Medulla oblongata (tissue), 1 donor: ENCODE measurements around the gene COX8A.

Source experiments
- DNase-seq: peaks from one replicate; pipeline ENCODE4 v3.0.0-alpha.2; 2015; ENCODE audit errors: extremely low spot score

Gene COX8A

DNA sequence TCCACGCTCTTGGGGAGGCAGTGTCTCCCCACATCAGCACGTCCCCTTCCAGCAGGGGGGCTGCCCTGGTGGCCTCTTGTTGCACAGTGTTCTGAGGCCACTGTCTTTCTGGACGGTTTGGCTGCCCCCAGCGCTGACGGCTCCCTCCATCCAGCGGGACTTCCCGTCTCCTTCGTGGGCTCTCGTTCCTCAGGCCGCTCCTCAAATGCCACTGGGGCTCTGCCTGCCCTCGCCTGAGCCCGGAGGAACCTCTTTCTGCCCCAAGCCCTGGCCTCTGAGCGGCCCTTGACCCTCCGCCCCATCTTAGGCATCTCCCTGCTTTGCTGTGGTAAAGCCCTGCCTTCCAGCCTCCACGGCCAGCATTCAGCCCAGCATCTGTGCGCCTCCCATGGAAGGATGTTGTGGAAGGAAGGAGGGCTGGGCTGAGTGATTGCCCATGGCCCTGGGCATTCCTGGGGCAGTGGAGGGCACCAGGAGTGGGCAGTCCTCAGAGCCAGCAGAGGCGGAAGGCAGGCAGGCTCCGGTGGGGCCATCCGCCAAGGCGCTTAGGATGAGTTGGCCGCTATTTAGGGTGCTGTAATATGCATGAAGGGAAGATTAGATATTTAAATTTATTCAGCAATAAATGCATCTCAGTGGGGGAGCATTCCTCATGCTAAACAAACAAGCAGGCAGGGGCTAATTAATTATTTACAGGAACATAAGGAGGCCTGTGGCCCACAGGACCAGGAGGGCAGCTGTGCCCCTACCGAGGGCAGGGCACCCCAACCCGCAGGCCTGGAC lies 29.6 kb downstream of the COX8A start:
- DNase-seq: no peak

DNA sequence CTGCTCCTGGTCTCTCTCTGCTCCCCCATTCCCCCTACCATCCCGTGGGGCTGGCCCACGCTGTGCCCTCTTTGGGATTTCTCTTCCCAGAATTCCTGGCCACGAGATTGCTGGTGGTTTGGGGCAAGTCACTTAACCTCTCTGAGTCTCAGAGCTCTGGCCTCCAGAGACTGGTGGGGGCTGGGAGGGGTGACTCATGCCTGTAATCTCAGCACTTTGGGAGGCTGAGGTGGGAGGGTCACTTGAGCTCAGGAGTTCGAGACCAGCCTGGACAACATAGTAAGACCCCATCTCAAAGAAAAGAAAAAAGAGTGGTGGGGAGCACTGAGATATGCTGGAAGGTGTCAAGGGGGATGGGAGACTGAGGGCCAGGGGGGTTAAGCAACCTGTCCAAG lies 30.2 kb downstream of the COX8A start:
- no peak for DNase-seq

DNA sequence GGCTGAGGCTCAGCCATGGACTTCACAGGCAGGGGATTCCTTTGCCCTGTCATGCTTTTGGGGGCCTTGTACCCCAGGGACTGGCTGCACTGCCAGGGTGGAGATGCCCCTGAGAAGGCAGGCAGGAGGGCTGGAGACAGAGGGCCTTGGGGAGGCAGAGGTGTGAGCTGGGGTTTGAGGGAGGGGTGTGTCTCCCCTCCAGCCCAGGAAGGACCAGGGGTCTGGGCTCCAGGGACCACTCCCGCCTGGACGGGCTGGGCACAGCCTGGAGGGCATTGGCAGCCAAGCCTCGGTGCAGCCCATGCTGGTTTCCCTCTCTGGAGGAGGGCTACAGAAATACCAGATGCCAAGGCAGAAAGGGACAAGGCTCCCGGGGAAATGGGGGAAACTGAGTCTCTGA lies 31.3 kb downstream of the COX8A start:
- no peak for DNase-seq

GRCh38 chr11:64006398-64006797 lies 32.0 kb downstream of the COX8A start:
- no peak for DNase-seq

DNA sequence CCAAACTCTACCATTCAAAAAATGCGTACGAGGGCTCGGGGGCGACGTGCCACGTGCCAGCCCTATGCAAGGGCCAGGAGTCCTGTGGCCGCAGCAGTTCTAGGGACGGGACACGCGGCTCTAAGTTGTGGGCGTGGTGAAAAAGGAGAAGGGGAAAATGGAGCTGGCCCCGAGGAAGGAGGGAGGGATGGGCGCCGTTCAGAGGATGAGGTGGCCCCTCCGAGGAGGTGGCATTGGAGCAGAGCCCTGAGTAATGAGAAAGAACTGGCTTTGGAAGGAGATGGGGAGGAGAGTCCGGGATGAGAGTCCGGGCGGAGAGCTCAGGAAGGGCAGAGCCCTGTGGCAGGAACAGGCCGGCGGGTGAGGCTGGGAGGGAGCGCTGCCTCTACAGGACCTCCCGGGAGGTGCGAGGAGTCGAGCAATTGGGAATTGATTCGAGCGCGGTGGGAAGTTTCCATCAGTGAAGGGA lies 32.8 kb downstream of the COX8A start:
- DNase-seq: peak; percentile 30

DNA sequence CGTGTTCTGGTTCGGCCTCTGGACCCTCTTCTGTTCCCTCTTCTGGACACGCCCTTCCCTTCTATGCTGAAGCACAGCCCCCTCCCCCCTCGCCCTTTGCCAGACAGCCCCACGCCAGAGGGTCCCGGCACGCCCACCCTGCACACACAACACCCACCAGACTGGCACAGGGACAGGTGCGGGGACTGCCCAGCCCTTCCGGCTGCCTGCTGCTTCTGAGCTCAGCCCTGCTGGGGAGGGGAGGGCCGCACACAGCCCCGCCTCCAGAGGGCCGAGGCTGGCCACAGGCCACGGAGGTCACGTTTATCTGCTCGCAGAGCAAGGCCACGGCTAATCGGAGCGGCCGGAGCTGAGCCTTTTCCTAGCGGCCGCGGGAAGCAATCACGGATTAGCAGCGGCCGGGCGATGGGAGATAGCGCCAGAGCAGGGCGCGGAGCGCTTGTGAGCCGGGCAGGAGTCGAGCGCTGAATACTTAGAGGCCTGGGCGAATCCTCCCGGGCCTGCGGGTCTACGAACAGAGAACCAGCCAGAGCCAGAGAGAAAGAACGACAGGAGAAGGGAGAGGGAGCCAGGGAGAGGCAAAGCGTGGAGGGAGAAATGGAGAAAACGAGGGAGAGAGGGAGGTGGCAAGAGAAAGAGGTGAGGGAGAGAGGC lies 33.3 kb downstream of the COX8A start:
- DNase-seq: peak; percentile 49

GRCh38 chr11:64008283-64008913 lies 34.0 kb downstream of the COX8A start:
- no peak for DNase-seq

DNA sequence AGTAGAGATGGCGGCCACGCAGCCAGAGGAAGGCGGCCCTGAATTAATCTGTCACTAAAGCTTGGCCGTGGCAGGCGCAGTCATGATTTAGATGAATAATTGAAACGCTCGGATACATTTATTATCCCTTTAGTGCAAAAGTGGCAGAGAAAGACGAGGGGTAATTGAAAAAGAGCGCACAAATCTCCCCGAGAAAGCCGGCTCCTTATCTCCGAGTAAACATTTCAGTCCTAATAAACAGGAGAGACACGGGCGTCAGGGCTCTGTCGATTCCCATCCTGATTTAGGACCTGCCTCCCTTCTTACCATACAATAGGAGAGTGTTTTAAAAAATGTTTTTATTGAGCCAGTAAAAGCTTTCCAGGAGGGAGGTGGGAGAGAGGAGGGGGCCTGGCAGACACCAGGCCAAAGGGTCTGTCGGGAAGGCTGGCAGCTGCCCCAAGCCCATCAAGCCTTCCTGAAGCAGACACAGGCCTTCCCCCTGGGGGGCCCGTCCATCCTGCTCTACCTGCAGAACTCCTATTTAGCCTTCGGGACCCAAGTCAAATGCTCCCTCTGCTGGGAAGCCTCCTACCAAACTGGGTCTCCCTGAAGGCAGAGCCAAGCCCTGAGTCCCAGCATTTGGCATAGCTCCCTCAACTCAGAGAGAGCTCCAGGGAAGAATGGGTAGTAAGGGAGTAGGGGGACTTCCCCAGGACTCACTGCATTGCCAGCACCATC lies 34.7 kb downstream of the COX8A start:
- no peak for DNase-seq

DNA sequence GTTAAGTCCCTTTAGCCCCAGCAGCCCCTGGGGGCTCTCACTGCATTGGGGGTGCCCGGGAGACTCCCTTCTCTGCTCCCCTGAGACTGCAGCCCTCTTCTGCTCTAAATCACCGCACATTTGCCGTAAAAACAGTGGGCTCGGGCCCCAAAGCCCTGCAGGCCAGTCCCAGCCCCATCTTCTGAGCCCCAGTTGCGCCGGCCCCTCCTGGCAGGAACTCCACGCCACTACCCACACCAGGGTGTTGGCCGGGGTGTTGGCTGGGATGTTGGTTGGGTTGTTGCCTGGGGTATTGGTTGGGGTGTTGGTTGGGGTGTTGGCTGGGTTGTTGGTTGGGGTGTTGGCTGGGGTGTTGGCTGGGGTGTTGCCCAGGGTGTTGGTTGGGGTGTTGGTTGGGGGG lies 35.3 kb downstream of the COX8A start:
- no peak for DNase-seq

GRCh38 chr11:64010783-64011182 lies 36.4 kb downstream of the COX8A start:
- DNase-seq: no peak

- DNase-seq: no peak
These were observed 37.0 kb downstream of the COX8A start for GRCh38 chr11:64011371-64011770.

DNA sequence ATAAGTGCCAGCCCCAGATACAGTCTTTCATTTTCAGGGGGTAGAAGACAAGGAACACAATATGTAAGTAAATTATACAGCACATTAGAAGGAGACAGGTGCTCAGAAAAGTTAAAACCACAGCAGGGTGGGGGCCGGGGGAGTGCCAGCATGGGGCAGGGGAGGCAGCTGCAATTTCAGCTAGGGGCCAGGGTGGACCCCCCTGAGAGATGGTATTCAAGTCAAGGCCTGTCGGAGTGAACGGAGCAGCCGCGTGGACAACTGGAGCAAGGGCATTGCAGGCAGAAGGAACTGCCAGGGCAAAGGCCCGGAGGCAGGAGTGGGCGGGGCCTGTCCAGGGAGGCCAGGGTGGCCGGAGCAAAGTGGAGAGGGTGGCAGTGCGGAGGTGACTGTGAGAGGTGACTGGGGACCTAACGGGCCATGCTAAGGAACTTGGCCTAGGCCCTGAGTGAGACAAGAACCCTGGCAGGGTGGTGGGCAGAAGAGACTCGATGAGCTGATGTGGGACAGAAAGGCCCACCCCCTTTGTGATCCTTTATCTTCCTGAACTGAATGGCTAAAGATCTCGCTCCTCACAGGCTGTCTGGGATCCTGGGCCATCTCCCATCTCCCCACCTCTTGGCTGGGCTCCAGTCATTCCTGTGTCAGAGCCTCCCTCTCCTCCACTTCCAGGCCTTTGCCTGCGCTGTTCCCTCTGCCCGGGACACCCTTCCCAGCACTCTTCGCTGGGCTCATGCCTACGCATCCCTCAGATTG lies 38.9 kb downstream of the COX8A start:
- DNase-seq: no peak

DNA sequence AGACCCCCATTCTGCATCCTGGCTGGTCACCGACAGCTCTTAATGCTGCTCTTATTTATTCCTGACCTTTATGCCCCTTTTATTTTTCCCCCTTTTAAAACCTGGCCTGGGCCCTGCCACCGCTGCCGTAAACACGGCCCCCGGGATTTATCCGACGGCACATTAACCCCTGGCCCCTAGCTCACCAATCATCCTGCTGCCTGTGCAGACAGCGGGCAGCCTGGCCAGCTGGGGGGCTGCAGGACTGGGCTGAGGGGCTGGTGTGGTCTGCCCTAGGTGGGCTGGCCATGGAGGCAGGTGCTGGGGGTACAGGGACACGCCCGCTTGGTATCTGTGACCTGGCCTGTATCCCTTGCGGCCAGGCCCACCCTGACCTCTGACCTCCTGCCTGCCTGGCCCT lies 39.9 kb downstream of the COX8A start:
- DNase-seq: no peak

DNA sequence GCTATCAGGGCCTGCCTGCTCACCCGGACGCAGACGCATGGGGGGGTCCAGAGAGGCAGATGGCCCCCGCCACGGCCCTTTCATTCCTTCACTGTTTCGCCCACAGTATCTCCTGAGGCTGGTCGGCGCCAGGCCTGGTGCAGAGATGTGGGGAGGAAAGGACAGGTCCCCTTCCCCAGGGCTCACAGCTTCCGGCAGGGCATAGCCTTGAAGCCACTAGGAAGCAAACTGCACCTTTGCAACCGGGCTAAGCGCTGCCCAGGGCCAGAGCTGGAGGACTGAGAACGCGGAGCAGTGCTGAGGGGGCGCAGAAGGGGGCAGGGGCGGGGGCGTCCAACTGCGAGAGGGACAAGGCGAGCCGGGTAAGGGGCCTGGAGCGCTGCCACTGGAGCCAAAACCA lies 41.1 kb downstream of the COX8A start:
- no peak for DNase-seq

DNA sequence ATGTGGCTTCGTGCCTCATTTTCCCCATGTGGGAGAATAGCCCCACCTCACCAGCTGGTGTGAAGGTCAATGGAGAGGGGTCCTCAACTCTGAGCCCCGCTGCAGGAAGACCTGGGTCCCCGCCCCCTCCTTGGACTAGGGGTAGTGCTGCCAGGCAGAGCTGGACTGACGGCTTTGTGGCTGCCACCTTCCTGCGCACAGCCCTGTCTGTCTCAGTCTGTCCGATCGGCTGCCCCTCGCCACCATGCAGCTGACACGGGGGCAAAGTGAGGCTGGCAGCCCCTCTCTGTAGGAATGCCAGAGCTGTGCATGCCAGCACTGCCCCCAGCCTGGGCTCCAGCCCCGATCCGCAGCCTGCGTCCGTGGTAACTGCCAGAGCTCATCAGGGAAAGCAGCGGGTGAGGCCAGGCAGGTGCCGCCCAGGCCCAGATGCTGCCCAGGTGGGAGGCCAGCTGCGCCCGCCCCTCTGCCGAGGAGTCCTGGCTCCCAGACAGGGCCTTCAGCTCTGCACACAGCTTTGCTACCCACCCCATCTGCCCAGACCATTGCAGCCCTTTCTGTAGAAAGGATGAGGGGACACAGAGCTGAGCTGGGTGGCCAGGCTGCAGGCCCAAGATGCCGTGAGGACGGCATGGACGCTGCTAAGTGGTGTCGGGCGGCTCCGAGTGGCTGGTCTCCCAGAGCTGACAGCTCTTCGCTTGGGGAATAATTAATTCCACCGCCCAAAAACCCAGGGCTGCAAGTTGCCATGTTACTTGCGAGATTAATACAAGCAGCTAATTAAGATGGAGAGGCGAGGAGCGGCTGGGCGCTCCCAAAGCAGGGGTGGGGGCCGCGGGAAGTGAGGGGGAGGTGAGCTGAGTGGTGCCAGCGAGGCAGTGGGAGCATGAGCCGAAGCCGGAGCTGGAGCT lies 41.8 kb downstream of the COX8A start:
- no peak for DNase-seq

GRCh38 chr11:64017945-64018224 lies 43.5 kb downstream of the COX8A start:
- DNase-seq: no peak

GRCh38 chr11:64018310-64018709 lies 43.9 kb downstream of the COX8A start:
- no peak for DNase-seq

DNA sequence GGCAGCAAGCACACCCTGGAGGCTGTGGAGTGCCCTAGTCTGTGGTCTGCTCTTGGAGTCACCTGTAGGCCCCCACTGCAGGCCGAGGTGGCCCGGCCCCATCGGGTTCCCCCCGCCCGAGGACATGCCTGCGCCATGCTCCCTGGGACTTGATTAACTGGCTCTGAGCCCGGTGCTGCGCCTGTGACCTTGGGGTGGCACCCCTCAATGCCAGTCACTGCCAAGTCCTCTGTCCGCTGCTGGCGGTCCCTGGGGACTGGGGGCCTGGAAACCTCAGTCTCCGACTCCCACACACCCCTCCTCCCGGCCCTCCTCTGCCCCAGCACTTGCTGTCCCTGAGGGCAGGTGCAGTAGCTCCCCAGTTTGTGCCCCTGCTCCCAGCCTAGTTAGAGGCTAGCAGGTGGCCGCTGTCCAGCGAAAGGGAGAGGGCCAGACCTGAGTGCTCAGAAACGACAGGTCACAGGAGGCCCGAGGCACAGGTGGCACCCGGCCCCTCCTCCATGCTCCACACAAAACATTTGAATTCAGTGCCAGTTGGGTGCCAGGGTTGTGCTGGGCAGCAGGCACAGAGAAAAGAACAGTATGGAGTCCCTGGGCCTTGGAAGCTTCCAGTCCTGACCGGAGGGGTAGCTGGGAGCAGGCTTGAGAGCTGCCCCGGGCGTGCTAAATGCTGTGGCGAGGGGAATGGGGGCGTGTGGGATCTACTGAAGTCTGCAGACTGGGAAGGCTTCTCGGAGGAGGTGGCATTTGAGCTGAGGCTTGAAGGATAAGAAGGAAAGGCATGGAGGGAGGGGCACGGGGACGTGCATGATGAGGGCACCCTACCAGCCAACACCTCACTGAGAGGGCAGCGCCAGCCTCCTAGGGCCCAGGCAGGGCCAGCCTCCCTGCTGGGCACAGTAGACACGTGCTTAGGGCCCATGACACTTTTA lies 45.0 kb downstream of the COX8A start:
- DNase-seq: no peak

DNA sequence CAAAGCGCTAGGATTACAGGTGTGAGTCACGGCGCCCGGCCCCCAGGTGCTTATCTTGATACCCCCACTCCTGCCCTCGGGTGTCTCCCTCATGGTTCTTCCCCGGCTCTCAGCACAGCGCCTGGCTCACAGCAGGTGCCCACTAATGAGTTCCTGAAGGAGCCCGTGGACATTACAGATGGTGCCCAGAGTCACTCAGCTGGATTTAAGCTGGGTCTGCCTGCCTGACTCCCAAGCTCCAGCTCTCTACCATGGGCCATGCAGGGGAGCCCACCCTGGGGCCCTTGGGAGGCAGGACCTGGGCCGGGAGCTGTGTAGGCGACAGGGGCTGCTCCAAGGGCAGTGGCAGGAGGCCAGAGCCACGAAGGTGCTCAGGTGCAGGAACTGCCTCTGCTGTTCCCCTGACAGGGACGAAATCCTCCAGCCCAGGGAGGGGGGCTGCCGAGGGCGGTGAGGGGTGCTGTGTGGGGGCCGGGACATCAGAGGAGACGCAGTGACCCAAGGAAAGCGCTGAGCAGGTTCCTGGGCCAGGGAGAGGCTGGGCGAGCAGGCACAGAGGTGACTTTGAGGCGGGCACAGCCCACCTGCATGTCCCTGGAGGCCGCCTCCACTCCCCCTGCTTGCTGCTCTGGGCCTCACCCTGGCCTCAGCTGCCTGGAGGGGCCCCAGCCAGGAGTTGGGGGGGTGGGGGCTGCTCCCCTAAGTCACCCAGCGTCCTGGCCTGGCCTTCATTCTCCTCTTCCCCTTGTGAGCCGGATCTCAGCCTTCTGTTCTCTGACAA lies 46.7 kb downstream of the COX8A start:
- no peak for DNase-seq
